ENCODE data around the gene RAMP1. TPM values are rescaled to one million over a fixed set of nuclear protein-coding genes. Genes with fewer than 3 reads are reported as not detected.

The RAMP1 gene
- total RNA-seq, 1 experiment from 2014 or later, result 0.63 TPM

DNA sequence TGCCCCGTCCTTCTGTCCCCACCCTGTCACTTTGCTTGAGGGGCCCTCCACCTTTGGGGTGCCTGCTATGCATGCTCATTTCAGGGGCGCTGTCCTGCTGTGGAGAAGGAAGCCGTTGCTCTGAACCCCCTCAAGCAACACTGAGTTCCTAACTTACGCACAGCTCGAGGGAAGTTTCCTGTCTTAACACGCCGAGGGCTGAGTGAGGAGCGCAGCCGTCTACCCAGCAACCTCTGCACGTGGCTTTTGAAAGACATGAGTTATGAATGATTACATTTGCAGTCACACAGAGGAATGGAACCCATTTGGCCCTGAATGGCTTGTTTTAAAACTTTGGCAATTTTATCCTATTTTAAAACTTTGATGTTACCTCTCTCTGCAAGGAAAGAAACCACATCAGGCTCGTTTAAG, 14.0 kb downstream of the RAMP1 start:
- Histone ChIP-seq H3K4me1 (ENCODE audit: insufficient read depth, low read length) (no peaks in the 10 kb centered on the region), H3K27me3 (ENCODE audit: insufficient read depth, low read length) (no peaks in the 10 kb centered on the region), H2BK15ac (ENCODE audit: low read depth, low read length) (no peak overlapping the region), H2BK120ac (ENCODE audit: low read depth, low read length, poor library complexity, severe bottlenecking) (no peak overlapping the region), H3K9ac (ENCODE audit: extremely low read depth, insufficient read length, low read length) (no peak overlapping the region), H3K4ac (ENCODE audit: low read depth, low read length) (no peak overlapping the region), H4K91ac (ENCODE audit: insufficient read length, low read depth, low read length) (no peak overlapping the region), H4K5ac (ENCODE audit: insufficient read length, low read depth, low read length) (no peak overlapping the region), H4K8ac (replicated peaks; ENCODE audit: insufficient read length, low read depth, low read length) (no peak overlapping the region), H3K4me2 (ENCODE audit: insufficient read depth, insufficient read length, low read length) (no peak overlapping the region), H2BK12ac (ENCODE audit: insufficient read length, low read depth, low read length) (no peak overlapping the region), H2BK20ac (ENCODE audit: low read depth, low read length, poor library complexity, severe bottlenecking) (no peak overlapping the region), H3K9me3 (ENCODE audit: control insufficient read depth, low read depth, low read length) (no peaks in the 10 kb centered on the region), H2BK5ac (ENCODE audit: insufficient read length, low read length) (no peak overlapping the region), H3K79me2 (ENCODE audit: insufficient read depth, low read length) (no peaks in the 10 kb centered on the region), H3K23ac (ENCODE audit: insufficient read length, low read depth, low read length) (no peak overlapping the region), H3K56ac (ENCODE audit: insufficient read length, low read depth, low read length) (no peak overlapping the region), H3K27ac (ENCODE audit: insufficient read length, low read depth, low read length) (no peak overlapping the region), H3K79me1 (ENCODE audit: insufficient read depth, low read depth, low read length, poor library complexity, severe bottlenecking) (no peaks in the 10 kb centered on the region), H3K14ac (ENCODE audit: insufficient read depth, low read length) (no peak overlapping the region), H3K18ac (ENCODE audit: insufficient read length, low read depth, low read length) (no peak overlapping the region), H2AFZ (ENCODE audit: low read length) (no peak overlapping the region), H3K23me2 (ENCODE audit: insufficient read length, low read depth, low read length, poor library complexity, severe bottlenecking) (no peaks in the 10 kb centered on the region), H2AK5ac (ENCODE audit: insufficient read length, low read length) (no peak overlapping the region), H4K20me1 (ENCODE audit: control insufficient read depth, insufficient read depth, insufficient read length) (no peaks in the 10 kb centered on the region), H3T11ph (ENCODE audit: low read length) (no peak overlapping the region)
- Mint-ChIP-seq H3K27ac (no peak overlapping the region), H3K27me3 (ENCODE audit: low read depth) (peaks cover 2% of the 10 kb centered on the region), H3K4me1 (no peaks in the 10 kb centered on the region; a peak in 1 of 4 replicates), H3K4me3 (no peak overlapping the region), H3K36me3 (ENCODE audit: insufficient read depth in 1 of 3, low read depth in 3 of 3) (no peaks in the 10 kb centered on the region; a peak in 1 of 7 replicates), H3K9me3 (no peaks in the 10 kb centered on the region)
- no CpG with 5 or more reads among the region's 11 CpGs for WGBS (ENCODE audit: extremely low coverage, insufficient read length, low lambda C conversion rate)
- TF ChIP-seq CTCF (conservative IDR thresholded peaks at IDR 0.05), result no peak
- no peak for DNase-seq

All from H9 (cell line).